NCI-H2196 (cell line): Measurements from ENCODE around the gene THG1L.
"Not testable (repeated sequence)": the region's sequence is repeated elsewhere in the genome, so short reads cannot be mapped to it uniquely, and the experiment has no call there.

Experiments
- DNase-seq: peaks from one replicate; lab custom pipeline; 2025; ENCODE audit not compliant: unreplicated experiment; lab: John Stamatoyannopoulos, UW

The THG1L gene

DNA sequence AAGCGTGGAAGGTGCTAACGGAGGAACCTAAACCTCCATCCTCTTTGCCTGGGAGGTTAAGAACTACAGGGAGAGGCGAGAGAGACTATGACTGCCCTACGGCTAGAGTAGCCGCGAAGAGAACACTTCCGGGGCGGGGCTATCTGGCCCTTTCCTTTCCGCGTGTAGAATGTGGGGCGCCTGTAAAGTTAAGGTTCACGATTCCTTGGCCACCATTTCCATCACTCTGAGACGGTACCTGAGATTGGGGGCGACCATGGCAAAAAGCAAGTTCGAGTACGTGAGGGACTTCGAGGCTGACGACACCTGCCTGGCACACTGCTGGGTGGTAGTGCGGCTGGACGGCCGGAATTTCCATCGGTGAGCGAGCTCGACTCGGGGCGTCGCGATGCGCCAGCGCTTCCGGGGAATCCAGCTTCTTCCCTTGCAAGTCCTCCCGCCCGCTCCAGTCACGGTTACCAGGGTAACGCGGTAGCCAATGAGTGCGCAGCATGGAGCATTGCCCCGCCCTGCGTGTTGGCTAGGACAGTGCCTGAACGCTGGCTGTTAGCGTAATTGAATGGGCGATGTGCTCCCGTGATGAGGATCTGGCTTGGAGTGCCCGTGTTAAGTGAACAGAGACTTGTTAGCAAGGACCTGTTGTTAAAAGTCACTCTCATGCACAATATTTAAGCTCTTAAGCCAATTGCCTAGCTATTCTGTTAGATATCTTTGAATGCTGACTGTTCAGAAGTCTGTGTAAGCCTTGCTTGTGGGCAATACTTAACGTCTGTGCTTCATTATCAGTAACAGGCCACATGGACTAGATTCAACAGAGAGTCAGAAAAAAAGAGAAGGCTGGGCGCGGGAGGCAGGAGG, at the start of gene THG1L:
TSS of gene THG1L (plus strand) at position 149 of the 858 bp plus-strand sequence. CDS start at position 170, 21 bp downstream.
- DNase-seq: peak; percentile 98

DNA sequence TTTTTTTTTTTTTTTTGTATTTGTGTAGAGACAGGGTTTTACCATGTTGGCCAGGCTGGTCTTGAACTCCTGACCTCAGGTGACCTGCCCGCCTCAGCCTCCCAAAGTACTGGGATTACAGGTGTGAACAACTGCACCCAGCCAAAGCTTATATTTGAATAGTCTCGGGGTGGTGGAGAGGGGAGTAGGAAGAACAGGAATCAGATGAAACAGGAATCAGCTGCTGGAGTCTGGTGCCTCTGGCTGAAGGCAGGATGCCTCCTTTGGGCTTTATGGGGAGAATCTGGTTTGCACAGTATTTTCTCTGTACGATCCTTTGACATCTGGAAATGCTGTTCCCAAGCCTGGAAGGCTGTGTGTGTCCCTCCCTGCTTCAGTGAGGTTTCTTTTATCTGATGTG, 49.0 kb upstream of the THG1L start:
- no peak for DNase-seq

DNA sequence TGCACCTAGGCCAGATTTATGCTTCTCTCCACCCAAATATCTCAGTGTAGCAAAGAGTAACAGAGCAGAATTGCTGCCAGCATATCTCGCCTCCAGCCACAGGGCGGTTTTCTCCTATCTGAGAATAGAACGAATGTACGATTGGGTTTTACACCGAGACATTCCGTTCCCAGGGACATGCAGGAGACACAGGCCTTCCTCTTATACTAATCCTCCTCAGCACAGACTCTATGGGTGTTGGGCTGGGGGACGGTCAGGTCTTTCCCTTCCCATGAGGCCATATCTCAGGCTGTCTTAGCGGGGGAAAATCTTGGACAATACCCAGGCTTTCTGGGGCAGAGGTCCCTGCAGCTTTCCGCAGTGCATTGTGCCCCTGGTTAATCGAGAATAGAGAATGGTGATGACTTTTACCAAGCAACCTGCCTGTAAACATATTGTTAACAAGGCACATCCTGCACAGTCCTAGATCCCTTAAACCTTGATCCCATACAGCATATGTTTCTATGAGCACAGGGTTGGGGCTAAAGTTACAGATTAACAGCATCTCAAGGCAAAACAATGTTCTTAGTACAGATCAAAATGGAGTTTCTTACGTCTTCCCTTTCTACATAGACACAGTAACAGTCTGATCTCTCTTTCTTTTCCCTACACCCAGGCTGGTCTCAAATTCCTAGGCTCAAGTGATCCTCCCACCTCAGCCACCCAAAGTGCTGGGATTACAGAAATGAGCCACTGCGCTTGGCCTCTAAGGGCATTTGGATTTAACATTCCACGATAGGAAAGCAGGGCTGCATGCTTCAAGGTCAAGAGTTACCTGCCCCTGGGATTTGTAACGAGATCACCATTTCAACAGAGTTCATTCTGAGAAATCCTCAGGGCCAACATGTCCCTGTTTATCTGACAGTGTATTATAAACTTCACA, 44.7 kb upstream of the THG1L start:
- DNase-seq: not testable (repeated sequence)

DNA sequence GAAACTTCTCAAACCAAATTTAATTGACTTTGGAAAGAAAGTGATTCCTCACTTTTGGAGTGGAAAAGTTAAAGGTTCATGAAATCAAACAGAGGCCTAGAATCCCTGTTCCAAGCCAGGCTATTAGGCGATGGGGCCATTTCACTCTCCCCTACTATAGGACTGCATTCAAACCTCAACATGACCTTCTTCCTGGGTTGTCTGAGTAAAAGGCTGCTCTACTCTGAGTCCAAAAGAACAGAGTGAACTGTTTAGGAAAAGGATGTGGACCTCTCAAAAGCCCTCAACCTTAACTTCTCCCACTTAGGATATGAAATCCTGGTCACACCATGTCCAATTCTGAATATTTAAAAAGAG, 44.0 kb upstream of the THG1L start:
- no peak for DNase-seq

DNA sequence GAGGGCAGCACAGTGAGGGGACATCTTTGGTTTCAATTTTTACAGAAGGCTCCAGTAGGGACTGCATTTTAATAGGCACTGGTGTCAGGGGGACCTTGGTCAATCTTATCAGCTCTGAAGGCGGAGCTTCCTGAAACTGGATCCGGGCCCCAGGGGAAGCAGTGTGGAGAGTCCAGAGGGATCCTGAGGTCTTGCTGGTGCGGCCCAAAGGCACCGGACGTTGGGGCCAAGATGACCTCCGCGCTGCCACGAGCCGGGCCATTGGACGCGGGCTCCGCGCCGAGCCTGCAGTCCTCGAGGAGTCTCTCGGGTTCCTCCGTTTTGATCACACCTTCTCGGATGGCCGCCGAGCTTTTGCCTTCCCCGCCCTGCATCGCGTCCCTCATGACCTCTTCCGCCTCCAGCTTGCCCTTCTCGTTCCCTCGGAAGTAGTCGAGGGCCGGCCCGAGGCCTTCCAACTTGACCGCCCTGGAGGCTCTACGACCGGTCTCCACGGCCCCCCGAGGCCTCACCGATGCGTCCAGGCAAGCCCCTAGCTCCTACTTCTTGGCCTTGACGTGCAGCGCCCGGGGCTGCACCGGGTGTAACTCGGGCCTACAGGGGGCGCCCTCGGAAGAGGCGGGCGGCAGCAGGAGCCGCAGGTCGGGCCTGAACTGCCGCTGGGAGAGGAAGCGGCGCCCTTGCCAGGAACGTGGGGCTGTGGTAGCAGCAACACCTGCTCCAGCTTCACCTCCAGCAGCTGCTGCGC, 41.1 kb upstream of the THG1L start:
- DNase-seq: no peak

DNA sequence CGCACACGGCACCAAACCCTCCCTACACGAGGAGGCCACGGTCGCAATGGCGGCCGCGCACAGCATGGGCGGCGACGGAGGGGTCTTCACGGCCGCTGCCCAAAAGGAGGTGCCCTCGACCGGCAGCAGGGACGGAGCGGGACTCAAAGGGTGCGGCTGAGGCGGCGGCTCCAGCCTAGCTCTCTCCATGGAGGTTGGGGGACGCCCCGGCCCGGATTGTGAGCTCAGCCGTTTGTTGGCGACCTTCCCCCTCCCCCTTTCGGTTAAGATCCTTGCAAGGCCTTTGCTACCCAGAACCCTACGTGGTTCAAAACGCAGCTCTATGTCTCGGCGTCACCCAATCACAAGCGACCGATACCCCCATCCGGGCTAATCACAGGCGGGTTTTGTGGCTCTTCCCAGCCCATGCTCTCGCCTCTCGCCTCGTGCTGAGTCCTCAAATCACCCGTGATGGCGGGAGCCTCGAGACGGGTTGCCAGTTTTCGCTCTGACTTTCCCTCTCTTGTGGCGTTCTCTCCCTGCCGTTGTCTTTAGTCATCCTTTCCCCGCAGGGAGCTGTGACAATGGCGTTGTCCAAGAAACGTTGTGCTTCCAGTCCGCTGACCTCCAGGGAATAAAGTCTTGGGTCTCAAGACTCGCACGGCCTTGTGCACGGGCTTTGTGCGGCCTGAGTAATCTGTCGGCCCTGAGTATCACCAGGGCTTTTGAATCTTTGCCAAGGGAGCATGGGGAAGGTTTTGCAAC, 40.4 kb upstream of the THG1L start:
- no peak for DNase-seq

DNA sequence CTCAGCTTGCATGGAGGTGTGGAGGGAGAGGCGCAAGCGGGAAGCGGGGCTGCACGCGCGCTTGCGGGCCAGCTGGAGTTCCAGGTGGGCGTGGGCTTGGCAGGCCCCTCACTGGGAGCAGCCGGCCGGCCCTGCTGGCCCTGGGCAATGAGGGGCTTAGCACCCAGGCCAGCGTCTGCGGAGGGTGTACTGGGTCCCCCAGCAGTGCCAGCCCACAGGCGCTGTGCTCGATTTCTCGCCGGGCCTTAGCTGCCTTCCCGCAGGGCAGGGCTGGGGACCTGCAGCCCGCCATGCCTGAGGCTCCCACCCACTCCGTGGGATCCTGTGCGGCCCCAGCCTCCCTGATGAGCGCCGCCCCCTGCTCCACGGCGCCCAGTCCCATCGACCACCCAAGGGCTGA, 37.4 kb upstream of the THG1L start:
- not testable (repeated sequence) for DNase-seq

DNA sequence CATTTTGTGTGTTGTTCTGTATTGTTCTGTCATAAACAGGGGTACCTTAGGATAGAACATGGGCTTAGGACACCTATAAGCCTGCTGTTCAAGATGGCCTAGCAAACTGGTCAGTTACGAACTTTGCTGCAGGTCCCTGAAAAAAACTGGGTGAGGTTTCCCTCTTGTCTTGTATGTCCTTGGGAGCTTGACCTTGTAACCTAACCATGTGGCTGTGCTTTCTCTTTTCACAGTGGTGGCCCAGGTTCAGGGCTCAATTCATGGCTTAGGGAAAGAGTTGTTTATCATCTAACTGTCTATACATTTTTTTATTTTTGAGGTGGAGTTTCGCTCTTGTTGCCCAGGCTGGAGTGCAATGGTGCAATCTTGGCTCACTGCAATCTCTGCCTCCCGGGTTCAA, 35.1 kb upstream of the THG1L start:
- not testable (repeated sequence) for DNase-seq

DNA sequence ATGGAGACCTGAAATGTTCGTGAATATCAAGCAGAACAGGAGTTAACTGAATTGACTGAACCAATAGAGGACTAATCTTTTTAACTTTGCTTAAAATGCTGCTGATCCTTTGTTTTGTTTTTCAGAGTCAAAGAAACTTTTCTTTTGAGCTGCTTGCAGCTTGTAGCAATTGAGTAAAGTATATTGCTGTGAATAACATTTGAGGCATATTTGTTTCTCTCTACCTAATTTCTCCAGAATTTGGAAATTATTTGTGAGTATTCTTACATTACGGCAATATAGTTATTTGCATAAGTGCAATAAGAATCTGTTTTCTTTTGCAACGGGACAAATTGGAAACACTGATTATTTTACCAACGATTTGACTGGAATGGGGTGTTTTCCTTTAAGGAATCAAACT, 32.5 kb upstream of the THG1L start:
- DNase-seq: not testable (repeated sequence)

DNA sequence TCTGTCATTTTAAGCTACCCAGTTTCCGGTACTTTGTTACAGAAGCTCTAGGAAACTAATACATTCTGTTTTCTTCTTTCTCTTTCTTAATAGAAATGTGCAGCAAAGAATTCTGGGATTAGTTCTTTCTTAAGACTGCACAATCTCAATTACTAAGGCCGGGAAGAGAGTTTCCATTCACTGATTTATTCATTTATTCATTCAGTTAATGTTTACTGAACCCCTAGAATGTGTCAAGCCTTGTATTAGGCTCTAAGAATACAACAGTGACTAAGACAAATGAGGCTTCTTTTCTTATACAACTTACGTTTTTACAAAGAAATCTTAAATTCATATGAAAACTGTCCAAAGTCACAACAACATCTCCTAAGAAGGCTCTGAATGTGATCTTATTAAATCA, 27.5 kb upstream of the THG1L start:
- DNase-seq: no peak

DNA sequence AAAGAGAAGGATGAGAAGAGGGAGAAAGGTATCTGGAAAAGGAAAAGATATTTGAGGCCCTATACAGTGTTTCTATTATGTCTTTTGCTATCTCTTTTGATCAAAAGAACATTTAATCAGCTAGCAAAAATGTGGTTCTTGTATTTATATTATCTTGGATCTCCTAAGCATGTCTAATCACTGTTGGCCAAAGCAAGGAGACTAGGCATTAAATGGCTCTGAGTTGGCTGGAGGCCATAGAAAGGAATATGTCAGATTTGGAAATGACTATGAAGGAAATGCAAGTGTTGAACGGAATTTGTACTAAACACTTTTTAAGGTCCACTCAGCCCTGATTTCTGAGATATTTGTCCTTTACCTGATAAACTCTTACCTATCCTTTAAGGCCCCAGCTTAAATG, 22.4 kb upstream of the THG1L start:
- no peak for DNase-seq

DNA sequence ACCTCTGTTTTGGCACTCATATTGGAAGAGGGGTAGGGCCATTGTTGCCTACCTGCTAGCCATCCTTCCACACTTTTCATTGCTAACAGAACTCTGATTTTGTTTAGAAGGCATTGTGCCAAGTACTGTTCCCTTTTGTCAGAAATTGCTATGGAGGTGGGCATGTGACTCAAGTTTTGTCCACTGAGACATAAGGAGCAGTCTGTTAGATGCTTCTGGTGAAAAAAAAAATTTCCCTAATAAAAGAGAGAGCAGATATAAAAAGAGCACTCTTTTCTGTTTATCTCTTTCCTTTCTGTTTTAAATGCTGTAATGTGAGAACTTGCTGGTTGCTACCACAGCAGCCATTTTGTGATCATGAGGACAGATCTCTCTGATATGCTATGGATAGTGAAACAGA, 21.9 kb upstream of the THG1L start:
- DNase-seq: no peak

DNA sequence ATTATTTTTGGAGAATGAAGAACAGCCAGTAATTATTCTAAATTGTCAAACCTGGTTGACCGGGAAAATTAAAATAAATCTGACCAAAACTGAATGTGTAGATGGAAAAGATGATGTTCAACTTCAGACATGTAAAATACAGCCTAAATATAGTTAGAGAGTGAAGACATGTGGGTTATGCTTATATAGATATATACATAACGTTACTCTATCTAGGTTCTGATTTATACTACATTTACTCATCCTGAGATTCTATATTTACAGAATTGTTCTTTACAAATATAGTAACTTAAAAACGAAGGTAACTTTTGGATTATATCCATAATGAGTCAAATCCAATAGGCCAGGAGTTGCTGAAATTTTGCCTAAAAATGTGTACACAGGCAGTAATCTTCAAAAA, 20.8 kb upstream of the THG1L start:
- DNase-seq: no peak

DNA sequence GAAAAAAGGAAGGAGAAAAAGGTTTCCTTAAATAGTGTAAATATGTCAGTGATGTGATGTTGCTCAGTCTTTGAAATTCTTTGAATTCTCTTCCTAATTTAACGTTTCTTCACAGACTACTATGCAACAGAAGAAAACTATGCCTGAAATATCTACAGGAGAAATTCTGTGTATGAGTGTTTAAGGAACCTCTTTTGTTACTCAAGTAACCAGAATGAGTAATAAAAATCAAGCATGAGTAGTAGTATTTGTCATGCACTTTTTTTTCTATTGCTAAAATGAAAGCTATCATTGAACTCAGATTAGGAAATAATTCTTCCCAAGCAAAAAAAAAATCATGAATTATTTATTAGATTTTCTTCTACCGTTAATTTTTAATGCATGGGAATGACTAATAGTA, 20.3 kb upstream of the THG1L start:
- DNase-seq: no peak

DNA sequence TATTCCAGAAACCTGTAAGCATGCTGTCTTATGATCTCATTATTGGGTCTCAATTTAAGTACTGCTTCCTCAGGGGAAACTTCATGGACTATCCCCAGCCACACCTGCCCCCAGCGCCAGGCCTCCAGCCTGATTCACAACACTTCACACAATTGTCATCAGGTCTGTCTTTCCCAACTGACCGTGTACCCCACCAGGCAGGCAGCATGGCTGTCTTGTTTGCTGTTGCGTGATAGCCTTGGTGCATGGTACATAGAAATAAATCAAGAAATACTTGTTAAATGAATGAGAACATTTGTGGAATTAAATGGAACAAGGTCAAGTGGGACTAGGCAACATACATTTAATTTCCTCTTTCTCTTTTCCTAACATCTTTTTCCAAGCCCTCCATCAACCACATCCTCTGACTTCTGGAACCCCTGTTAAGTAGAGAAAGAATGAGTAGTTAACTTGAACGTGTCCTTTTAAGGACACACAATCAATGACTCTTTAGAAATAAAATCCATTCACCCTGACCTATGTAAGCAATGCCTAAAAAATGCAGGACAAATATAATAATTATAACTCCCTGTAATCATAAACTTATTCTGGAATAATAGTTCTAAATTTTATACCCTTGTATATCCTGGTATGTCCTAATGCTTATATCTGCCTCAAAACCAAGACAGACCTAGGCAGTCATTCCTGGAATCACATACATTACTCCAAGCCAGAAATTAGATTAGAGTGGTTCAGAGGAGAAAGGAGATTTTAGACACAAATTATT, 17.2 kb upstream of the THG1L start:
- DNase-seq: no peak

DNA sequence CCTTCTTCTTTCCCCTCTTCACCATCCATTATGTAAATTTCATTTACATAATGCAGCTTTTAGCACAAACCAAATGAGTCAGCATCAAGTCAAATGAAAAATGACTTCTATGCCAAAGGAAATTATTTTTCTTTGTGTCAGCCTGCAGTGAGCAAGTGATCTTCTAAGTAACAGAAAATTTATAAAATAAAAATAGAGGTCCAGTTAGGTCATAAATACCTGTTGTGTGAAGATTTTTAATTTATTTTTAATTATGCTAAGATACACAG, 16.7 kb upstream of the THG1L start:
- no peak for DNase-seq

DNA sequence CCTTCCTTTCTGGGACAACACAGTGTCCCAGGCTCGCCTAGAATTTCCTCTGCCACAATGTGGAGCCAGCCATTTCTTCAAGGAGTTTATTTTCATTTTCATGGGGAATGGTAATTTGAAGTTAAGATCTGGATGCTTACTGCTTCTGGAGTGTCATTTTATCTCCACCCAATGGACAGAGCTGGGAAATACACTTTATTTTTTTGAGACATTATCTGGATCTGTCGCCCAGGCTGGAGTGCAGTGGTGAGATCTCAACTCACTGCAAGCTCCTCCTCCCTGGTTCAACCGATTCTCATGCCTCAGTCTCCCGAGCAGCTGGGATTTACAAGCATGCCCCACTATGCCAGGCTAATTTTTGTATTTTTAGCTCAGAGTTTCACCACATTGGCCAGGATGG, 12.7 kb upstream of the THG1L start:
- peak; percentile 43 for DNase-seq

DNA sequence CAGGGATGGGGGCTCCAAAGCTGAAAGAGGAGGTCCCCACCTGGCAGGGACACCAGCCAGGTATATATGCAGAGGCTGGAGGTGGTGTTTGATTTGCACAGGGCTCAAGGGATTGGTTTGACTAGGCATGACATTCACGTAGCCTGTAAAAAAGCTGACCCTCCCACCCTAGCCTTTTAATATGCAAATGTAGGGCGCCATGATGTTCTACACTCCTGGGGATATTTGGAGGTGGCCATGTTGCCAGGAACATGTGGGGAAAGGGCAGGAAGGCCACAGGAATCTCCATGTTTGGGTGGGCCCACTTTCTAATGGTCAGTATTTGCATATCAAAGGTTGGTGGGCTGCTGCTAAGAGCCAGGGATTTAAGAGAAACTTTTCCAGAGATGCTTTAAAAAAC, 12.0 kb upstream of the THG1L start:
- no peak for DNase-seq

DNA sequence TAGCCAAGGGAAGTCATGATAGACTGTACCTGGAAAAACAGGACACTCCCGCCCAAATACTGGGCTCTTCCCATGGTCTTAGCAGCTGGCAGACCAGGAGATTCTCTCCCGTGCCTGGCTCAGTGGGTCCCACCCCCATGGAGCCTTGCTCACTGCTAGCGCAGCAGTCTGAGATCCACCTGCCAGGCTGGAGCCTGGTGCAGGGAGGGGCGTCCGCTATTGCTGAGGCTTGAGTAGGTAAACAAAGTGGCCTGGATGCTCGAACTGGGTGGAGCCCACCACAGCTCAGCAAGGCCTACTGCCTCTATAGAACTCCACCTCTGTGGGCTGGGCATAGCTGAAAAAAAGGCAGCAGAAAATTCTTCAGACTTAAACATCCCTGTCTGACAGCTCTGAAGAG, 10.1 kb upstream of the THG1L start:
- no peak for DNase-seq

DNA sequence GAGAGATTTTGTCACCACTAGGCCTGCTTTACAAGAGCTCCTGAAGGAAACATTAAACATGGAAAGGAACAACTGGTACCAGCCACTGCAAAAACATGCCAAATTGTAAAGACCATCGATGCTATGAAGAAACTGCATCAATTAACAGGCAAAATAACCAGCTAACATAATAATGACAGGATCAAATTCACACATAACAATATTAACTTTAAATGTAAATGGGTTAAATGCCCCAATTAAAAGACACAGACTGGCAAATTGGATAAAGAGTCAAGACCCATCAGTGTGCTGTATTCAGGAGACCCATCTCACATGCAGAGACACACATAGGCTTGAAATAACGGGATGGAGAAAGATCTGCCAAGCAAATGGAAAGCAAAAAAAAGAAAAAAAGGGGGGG, 8.3 kb upstream of the THG1L start:
- not testable (repeated sequence) for DNase-seq
